Fibroblast of mammary gland (primary cell): ENCODE measurements around the gene TEX44.
A peak's percentile ranks its signal among the peaks of the same experiment; 100 is the strongest.
"Not testable (repeated sequence)": the region's sequence is repeated elsewhere in the genome, so short reads cannot be mapped to it uniquely, and the experiment has no call there.

Source experiments
- DNase-seq: peaks from one replicate; pipeline ENCODE4 v3.0.0-alpha.2; 2010; ENCODE audit warnings: low read depth
- H3K4me3 ChIP-seq: 2 replicates; pipeline ENCODE4 v1.5.1; 2011; ENCODE audit warnings: low read depth, mild to moderate bottlenecking, low read length, moderate library complexity; ENCODE audit not compliant: control insufficient read depth
- CTCF ChIP-seq: conservative IDR thresholded peaks from 2 replicates; pipeline ENCODE4 v1.5.1; 2011; ENCODE audit warnings: low read depth, low read length, inconsistent platforms; ENCODE audit not compliant: control insufficient read depth, insufficient read depth

TEX44 gene

GRCh38 chr2:231583982-231584381, 8.7 kb upstream of the TEX44 start:
- no peak for TF ChIP-seq CTCF
- DNase-seq, result no peak
- H3K4me3 ChIP-seq, result no peak overlapping the region

- DNase-seq, result not testable (repeated sequence)
Observed at GRCh38 chr2:231587744-231588143, 4.9 kb upstream of the TEX44 start.

DNA sequence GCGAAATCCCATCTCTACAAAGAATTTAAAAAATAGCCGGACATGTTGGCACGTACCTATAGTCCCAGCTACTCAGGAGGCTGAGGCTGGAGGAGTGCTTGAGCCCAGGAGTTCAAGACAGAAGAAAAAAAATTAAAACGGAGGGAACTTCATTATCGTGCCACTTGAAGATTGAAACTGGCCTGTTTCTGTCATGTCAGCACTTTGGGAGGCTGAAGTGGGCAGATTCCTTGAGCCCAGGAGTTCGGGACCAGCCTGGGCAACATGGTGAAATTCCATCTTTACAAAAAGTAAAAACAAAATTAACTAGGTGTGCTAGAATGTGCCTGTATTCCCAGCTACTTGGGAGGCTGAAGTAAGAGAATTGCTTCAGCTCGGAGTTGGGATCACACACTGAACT, 3.0 kb upstream of the TEX44 start:
- H3K4me3 ChIP-seq, result no peak overlapping the region
- DNase-seq, result no peak
- TF ChIP-seq CTCF, result no peak

More at GRCh38 chr2:231587744-231588143, 4.9 kb upstream of the TEX44 start:
- H3K4me3 ChIP-seq, result not testable (repeated sequence)

DNA sequence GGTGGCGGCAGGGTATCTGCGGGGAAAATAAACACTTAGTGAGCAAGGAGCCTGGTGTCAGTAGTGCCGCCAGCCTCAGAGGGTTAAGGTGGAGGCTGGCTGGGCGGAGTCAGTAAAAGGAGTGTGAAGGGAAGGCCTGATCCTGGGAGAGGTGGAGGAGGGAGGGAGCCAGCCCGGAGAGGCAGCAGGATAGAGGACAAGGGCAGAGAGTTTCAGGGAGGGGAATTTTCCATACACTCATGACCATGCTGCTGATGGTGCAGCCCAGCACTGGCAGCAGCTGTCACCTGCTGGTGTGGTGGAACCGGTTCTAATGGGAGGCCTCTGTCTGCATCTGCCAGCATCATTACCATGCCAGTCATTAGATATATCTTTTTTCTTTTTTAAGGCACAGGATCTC, 2.0 kb upstream of the TEX44 start:
- no peak overlapping the region for H3K4me3 ChIP-seq
- no peak for DNase-seq
- TF ChIP-seq CTCF, result no peak

DNA sequence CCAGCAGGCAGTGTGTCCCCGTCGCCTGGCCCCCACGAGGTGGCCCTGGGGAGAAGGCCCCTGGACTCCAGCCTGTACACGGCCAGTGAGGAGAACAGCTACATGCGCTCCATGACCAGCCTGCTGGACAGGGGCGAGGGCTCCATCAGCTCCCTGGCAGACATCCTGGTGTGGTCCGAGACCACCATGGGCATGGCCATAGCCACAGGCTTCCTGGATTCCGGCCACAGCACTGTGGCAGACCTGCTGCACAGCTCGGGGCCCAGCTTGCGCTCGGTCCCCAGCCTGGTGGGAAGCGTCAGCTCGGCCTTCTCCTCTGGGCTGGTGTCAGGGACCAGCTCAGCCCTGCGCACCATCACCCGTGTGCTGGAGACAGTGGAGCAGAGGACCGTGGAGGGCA, 1.0 kb downstream of the TEX44 start:
- H3K4me3 ChIP-seq, result no peak overlapping the region
- TF ChIP-seq CTCF, result no peak
- no peak for DNase-seq

- no peak overlapping the region for H3K4me3 ChIP-seq
- peak; percentile 88 for DNase-seq
- TF ChIP-seq CTCF, result no peak
Observed at GRCh38 chr2:231597014-231597611, 4.4 kb downstream of the TEX44 start.

GRCh38 chr2:231597627-231598026, 5.0 kb downstream of the TEX44 start:
- DNase-seq, result peak; percentile 47
- TF ChIP-seq CTCF, result no peak
- no peak overlapping the region for H3K4me3 ChIP-seq
